Activated CD8-positive, alpha-beta memory T cell treated with anti-CD3 and anti-CD28 coated beads for 36 hours (primary cell): ENCODE results near the gene SOX5. TPM values are rescaled to one million over a fixed set of nuclear protein-coding genes. Genes with fewer than 3 reads are reported as not detected.

ENCODE experiments used
- CTCF ChIA-PET: fragments of 350-600 bp; sonication (Branson Sonifier 250); formaldehyde crosslinking; loops from one replicate; lab custom pipeline; 2021; ENCODE audit warnings: antibody characterized with exemption; lab: Charles Lee
- POLR2A ChIA-PET: fragments of 350-600 bp; sonication (Branson Sonifier 250); formaldehyde crosslinking; loops from one replicate; lab custom pipeline; 2021; ENCODE audit warnings: antibody characterized with exemption; lab: Charles Lee
- total RNA-seq, 2 experiments: library from RNA; stranded (reverse); gene quantifications; one replicate each; pipeline ENCODE4 v1.2.3, GENCODE V29; 2021

SOX5 gene
- total RNA-seq, 2 experiments from 2014 or later, result 0.04 TPM; not detected in 1

DNA sequence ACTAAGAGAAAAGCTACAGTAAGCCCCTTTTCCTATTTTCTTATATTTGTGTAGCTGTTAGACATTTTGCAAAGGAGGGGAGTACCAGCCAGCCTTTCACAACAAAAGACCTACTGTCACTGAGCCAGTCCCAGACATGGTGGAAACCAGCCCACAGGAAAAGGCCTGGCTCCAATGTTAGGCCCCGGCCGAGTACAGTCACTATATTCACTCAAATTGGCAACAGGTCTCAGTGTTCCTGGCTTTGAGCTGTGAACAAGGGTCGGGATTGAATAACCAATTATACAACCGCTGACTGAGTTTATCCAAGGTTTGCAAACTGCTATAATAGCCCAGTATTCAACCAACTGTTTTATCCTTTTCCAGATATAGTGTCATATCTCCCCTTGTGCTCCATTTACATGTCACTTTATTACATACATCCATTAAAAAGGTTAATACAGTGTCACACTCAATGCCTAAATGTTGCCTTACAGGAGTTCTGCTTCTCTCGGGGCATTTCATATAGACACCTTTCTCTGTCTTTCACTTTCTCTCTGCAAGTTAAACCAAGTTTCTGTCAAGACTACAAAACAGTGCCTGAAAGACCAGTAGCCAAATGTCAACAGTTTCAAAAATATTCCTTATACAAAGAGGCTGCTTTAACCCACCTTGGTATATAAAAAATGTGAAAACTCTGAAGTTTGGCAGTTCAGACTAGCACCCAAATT is 178.1 kb downstream of the SOX5 start:
- POLR2A ChIA-PET, result no interaction called here
- CTCF ChIA-PET, result no interaction called here

GRCh38 chr12:23770202-23770938 is 179.1 kb downstream of the SOX5 start:
- POLR2A ChIA-PET, result no interaction called here
- CTCF ChIA-PET, result no interaction called here

DNA sequence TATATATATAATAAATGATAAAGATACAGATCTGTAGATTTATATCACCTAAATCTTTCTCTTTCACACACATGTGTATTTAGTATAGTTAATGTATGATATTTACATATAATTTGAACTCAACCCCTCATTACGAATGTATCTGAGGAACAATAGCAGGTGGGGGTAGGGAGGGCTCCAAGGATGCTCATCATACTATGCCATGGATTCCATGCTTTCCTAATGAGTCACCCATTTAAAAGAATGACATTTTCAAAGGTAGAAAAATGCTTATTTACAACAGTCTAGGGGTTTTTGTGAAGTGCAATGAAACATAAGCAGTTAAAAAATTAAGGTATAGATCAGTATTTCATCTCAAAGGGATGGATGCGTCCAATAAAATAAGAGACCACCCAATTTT is 181.6 kb downstream of the SOX5 start:
- ChIA-PET POLR2A (no interaction called here), CTCF (no interaction called here)

DNA sequence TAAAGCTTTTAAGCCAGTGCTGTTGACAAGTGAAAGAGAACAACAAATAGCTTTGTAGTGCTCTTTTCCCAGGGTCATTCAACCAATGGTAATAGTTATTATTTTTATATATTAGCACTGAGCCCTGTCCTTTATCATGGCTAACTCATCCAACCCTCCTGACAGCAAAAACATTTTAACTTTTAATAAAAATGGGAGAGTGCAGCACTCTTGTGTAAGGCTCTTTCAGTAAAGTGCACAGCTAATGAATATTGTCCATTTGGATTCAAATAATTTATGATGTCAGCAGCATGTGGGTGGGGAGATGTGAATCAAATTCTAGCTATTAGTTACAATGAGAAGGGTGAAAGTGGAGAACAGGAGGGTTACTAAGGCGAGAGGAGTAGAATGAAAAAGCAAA is 185.7 kb downstream of the SOX5 start:
- ChIA-PET POLR2A (no interaction called here), CTCF (no interaction called here)

GRCh38 chr12:23760495-23760894 is 189.0 kb downstream of the SOX5 start:
- CTCF ChIA-PET, result no interaction called here

GRCh38 chr12:23758608-23759007 is 190.9 kb downstream of the SOX5 start:
- POLR2A ChIA-PET, result no interaction called here

More at GRCh38 chr12:23760495-23760894, 189.0 kb downstream of the SOX5 start:
- POLR2A ChIA-PET, result no interaction called here

GRCh38 chr12:23757541-23757962 is 191.9 kb downstream of the SOX5 start:
- CTCF ChIA-PET, result no interaction called here
- POLR2A ChIA-PET, result no interaction called here

More at GRCh38 chr12:23758608-23759007, 190.9 kb downstream of the SOX5 start:
- CTCF ChIA-PET, result no interaction called here

GRCh38 chr12:23756416-23756815 is 193.1 kb downstream of the SOX5 start:
- ChIA-PET CTCF (no interaction called here), POLR2A (no interaction called here)

GRCh38 chr12:23753628-23754365 is 195.7 kb downstream of the SOX5 start:
- ChIA-PET CTCF (no interaction called here), POLR2A (no interaction called here)

- POLR2A ChIA-PET, result no interaction called here
Measured at GRCh38 chr12:23752245-23752644, 197.2 kb downstream of the SOX5 start.

DNA sequence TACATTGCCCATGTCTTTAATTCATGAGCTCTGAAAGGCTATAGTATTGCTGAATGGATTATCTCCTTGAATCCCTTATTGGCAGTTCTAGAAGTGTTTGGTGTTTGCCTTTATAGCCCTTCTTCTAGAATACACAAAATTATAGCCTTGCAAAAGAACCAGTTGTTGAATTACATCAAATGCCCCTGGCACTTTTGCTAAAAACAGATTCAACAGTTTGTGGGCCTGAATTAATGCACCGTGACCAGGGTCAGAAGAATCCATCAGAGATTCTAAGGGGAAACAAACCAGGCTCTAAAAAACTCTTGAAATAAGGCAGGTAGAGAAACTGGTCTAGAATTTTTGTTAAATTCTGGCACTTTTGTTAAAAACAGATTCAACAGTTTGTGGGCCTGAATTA is 197.8 kb downstream of the SOX5 start:
- ChIA-PET CTCF (no interaction called here), POLR2A (no interaction called here)

More at GRCh38 chr12:23752245-23752644, 197.2 kb downstream of the SOX5 start:
- CTCF ChIA-PET, result no interaction called here

DNA sequence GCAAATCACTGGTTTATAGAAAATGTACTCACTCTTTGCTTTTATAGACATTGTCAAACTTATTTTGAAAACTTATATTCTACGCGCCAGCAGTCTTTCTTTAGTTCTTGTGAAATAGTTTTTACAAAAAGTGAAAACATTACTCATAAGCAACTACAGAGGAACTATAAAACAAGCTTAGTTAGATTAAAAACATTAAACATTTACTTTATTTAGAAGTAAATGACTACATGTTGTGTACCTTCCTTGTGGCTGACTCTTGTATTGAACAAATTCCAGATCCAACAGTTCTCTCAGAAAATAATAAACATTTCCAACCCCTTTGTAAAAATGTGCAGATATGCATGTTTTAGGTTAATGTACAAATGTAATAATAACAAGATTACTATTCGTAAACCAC is 198.5 kb downstream of the SOX5 start:
- POLR2A ChIA-PET, result no interaction called here
- CTCF ChIA-PET, result no interaction called here

DNA sequence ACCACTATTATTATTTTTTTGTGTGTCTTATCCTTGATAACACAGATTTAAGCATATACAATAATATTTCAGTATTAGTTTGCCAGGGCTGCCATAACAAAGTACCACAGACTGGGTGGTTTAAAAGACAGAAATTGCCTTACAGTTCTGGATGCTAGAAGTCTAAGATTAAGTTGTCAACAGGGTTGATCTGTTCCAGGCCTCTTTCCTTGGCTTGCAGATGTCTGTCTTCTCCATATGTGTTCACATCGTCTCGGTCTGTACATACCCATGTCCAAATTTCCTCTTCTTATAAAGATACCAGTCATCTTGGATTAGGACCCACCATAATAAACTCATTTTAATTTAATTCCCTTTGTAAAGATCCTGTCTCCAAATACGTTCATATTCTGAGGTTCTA is 204.8 kb downstream of the SOX5 start:
- ChIA-PET POLR2A (no interaction called here), CTCF (no interaction called here)

- ChIA-PET POLR2A (no interaction called here), CTCF (no interaction called here)
Measured at GRCh38 chr12:23742574-23742973, 206.9 kb downstream of the SOX5 start.

GRCh38 chr12:23731493-23731892 is 218.0 kb downstream of the SOX5 start:
- ChIA-PET CTCF (no interaction called here), POLR2A (no interaction called here)

DNA sequence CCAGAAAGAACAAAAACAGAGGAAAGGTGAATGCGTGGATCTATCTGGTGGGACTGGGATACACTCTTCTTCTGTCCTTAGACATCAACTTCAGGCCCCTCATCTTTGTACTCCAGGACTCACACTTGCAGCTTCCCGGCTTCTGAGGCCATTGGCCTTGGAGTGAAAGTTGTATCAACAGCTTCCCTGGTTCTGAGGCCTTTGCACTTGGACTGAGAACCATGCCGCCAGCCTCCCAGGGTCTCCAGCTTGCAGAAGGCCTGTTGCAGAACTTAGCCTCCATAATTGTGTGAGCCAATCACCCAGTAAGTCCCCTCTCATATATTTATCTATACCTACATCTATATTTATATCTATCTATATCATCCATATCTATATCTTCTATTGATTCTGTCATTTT is 218.4 kb downstream of the SOX5 start:
- POLR2A ChIA-PET, result no interaction called here

GRCh38 chr12:23729359-23729758 is 220.1 kb downstream of the SOX5 start:
- ChIA-PET CTCF (no interaction called here), POLR2A (no interaction called here)

More for the DNA sequence above, 218.4 kb downstream of the SOX5 start:
- CTCF ChIA-PET, result no interaction called here

GRCh38 chr12:23726646-23727045 is 222.8 kb downstream of the SOX5 start:
- ChIA-PET POLR2A (no interaction called here), CTCF (no interaction called here)

- CTCF ChIA-PET, result no interaction called here
Measured at GRCh38 chr12:23722655-23723054, 226.8 kb downstream of the SOX5 start.

GRCh38 chr12:23721268-23721667 is 228.2 kb downstream of the SOX5 start:
- POLR2A ChIA-PET, result no interaction called here
- CTCF ChIA-PET, result no interaction called here

More at GRCh38 chr12:23722655-23723054, 226.8 kb downstream of the SOX5 start:
- POLR2A ChIA-PET, result no interaction called here
